Measurements from ENCODE around the gene NCF2.

Gene NCF2

DNA sequence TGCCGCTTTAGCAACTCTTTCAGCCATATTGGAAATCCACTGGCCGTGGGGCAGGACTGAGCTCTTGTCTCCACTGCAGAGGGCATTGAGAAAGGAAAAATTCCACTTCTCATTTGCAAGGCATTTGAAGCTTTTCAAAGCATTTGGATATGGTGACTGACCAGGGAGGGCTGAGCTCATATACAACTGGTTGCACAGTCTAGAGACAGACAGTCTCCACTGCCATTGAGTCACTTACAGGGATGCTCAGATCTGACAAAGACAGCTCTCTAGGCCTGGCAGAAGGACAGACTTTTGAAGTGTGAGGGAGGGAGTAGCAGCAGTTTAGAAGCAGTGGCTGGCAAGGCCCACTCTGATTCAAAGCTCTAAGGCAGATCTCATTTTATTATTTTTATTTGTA, 24.2 kb downstream of the NCF2 start:
- no peak overlapping the region for H3K4me3 ChIP-seq (ENCODE audit: low read depth, low read length)
- TF ChIP-seq, protein P1, sequence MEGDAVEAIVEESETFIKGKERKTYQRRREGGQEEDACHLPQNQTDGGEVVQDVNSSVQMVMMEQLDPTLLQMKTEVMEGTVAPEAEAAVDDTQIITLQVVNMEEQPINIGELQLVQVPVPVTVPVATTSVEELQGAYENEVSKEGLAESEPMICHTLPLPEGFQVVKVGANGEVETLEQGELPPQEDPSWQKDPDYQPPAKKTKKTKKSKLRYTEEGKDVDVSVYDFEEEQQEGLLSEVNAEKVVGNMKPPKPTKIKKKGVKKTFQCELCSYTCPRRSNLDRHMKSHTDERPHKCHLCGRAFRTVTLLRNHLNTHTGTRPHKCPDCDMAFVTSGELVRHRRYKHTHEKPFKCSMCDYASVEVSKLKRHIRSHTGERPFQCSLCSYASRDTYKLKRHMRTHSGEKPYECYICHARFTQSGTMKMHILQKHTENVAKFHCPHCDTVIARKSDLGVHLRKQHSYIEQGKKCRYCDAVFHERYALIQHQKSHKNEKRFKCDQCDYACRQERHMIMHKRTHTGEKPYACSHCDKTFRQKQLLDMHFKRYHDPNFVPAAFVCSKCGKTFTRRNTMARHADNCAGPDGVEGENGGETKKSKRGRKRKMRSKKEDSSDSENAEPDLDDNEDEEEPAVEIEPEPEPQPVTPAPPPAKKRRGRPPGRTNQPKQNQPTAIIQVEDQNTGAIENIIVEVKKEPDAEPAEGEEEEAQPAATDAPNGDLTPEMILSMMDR (IDR thresholded peaks at IDR 0.05; ENCODE audit: low read depth, low read length, missing control alignments) = no peak
- in situ Hi-C loops (cut with HindIII; ENCODE audit: low sequenced_read_pairs) = no loop called here
- no peak for DNase-seq (ENCODE audit: low read depth)

- no peak overlapping the region for H3K4me3 ChIP-seq (ENCODE audit: low read depth, low read length)
- no peak for DNase-seq (ENCODE audit: low read depth)
- in situ Hi-C loops (cut with HindIII; ENCODE audit: low sequenced_read_pairs) = no loop called here
Measured at GRCh38 chr1:183565261-183565660, 25.0 kb downstream of the NCF2 start.

GRCh38 chr1:183562701-183563100, 27.6 kb downstream of the NCF2 start:
- H3K4me3 ChIP-seq (ENCODE audit: low read depth, low read length) = no peak overlapping the region
- no peak for DNase-seq (ENCODE audit: low read depth)
- in situ Hi-C loops (cut with HindIII; ENCODE audit: low sequenced_read_pairs) = no loop called here
- TF ChIP-seq, protein P1 (IDR thresholded peaks at IDR 0.05; ENCODE audit: low read depth, low read length, missing control alignments) = no peak

More at GRCh38 chr1:183565261-183565660, 25.0 kb downstream of the NCF2 start:
- TF ChIP-seq, protein P1 (IDR thresholded peaks at IDR 0.05; ENCODE audit: low read depth, low read length, missing control alignments) = no peak

DNA sequence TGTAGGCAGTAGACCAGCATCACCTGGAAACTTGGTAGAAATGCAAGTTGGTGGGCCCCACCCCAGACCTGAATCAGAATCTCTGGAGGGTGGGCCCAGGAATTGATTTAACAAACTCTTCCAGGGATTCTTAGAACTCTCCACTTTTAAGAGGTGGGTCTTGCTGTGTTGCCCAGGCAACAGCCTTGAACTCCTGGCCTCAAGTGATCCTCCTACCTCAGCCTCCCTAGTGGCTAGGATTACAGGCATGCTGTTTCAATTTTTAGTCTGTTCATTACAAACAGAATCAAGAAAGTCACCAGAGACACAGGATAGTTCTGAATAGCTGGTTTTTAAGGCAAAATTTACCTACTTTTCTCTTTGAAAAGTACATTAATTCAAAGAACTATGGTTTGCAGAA, 31.2 kb downstream of the NCF2 start:
- H3K4me3 ChIP-seq (ENCODE audit: low read depth, low read length) = no peak overlapping the region
- DNase-seq (ENCODE audit: low read depth) = no peak
- in situ Hi-C loops (cut with HindIII; ENCODE audit: low sequenced_read_pairs) = no loop called here
- TF ChIP-seq, protein P1 (IDR thresholded peaks at IDR 0.05; ENCODE audit: low read depth, low read length, missing control alignments) = no peak

- in situ Hi-C loops (cut with HindIII; ENCODE audit: low sequenced_read_pairs) = no loop called here
- no peak for DNase-seq (ENCODE audit: low read depth)
- no peak overlapping the region for H3K4me3 ChIP-seq (ENCODE audit: low read depth, low read length)
- TF ChIP-seq, protein P1 (IDR thresholded peaks at IDR 0.05; ENCODE audit: low read depth, low read length, missing control alignments) = no peak
Measured at GRCh38 chr1:183554577-183554976, 35.7 kb downstream of the NCF2 start.

DNA sequence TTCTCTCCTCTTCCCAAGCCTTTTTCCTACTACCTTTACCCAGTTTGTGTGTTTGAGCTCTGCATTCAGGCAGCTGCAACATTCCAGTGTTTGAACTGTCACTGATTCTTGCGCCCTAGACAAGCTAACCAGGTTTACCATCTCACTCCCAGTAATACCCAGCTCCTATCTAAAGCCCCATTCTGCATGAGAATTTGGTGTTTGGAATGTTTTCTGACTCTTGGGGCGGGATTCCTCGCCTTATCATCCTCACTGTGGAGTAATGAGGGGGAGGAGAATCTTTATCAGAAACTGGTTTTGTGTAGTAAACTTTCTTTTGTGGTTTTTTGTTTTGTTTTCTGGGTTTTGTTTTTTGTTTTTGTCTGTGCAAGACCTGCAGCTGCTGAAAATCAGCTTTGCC, 36.5 kb downstream of the NCF2 start:
- DNase-seq (ENCODE audit: low read depth) = no peak
- H3K4me3 ChIP-seq (ENCODE audit: low read depth, low read length) = no peak overlapping the region
- TF ChIP-seq, protein P1 (IDR thresholded peaks at IDR 0.05; ENCODE audit: low read depth, low read length, missing control alignments) = no peak
- in situ Hi-C loops (cut with HindIII; ENCODE audit: low sequenced_read_pairs) = no loop called here

DNA sequence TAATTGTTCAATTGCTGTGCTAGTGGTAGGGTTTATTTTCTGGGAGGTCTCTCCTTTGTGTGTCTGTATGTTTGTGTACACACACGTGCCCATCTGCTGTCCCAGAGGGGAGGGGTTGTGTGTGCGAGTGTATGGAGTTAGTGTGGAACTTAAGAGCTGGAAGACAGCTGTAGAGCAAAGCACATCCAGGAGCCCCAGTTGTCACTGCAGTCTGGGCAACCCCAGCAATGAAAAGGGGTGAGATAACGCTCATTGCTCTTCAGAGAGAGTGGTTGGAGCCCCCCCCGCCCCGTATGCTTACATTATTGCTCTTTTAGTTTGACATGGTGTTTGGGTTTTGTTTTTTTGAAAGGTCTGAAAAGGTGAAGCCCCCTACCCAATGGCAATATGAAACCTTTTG, 36.9 kb downstream of the NCF2 start:
- no peak for DNase-seq (ENCODE audit: low read depth)
- no peak overlapping the region for H3K4me3 ChIP-seq (ENCODE audit: low read depth, low read length)
- in situ Hi-C loops (cut with HindIII; ENCODE audit: low sequenced_read_pairs) = no loop called here
- TF ChIP-seq, protein P1 (IDR thresholded peaks at IDR 0.05; ENCODE audit: low read depth, low read length, missing control alignments) = no peak
